Left lung (tissue), 10 donors: Measurements from ENCODE around the gene MCU. TPM values are rescaled to one million over a fixed set of nuclear protein-coding genes. Genes with fewer than 3 reads are reported as not detected.

Source experiments
- ATAC-seq: fragments of 200-7000 bp; cut with Tn5 transposase; one replicate; pipeline ENCODE4 v1.9.1; 2020; ENCODE audit warnings: moderate library complexity
- DNase-seq, 4 donors: peaks; one replicate each; pipeline ENCODE4 v3.0.0-alpha.2; 2013 to 2020
- H3K27ac ChIP-seq, 2 donors: fragments of 200-600 bp; sonication (generic) in 1 of 2; one replicate each; pipeline versions ENCODE4 v1.5.0 to v1.8.0; 2020 to 2021
- H3K27me3 ChIP-seq, 2 donors: fragments of 200-600 bp; sonication (generic) in 1 of 2; one replicate each; pipeline versions ENCODE4 v1.5.0 to v1.8.0; 2020 to 2021
- H3K36me3 ChIP-seq, 2 donors: fragments of 200-600 bp; sonication (generic) in 1 of 2; one replicate each; pipeline versions ENCODE4 v1.5.0 to v1.8.0; 2020 to 2021
- H3K4me1 ChIP-seq, 2 donors: fragments of 200-600 bp; one replicate each; pipeline ENCODE4 v1.8.0; 2021
- H3K4me3 ChIP-seq, 2 donors: fragments of 200-600 bp; sonication (generic) in 1 of 2; one replicate each; pipeline versions ENCODE4 v1.5.0 to v1.8.0; 2020 to 2021; ENCODE audit warnings: mild to moderate bottlenecking in 1 of 2
- H3K9me3 ChIP-seq, 2 donors: fragments of 200-600 bp; sonication (generic) in 1 of 2; one replicate each; pipeline versions ENCODE4 v1.5.0 to v1.8.0; 2020 to 2021
- CTCF ChIP-seq, 2 donors: fragments of 200-600 bp; sonication (generic) in 1 of 2; IDR thresholded peaks; one replicate each; pipeline versions ENCODE4 v1.5.0 to v1.8.0; 2021; ENCODE audit warnings: antibody characterized with exemption in 2 of 2
- intact Hi-C, 2 donors: fragments of 100-400 bp; cut with DNase I; formaldehyde crosslinking; loops; one replicate each; pipeline versions ENCODE4 v1.11.2 to v1.14.2; 2022
- polyA plus RNA-seq, 6 donors: library from polyadenylated mRNA; unstranded; fragments of 120-200 nt; gene quantifications; one replicate each; pipeline ENCODE4 v1.2.1, GENCODE V29; 2013; ENCODE audit not compliant: insufficient read length in 6 of 6
- total RNA-seq, 2 donors: library from RNA; stranded (reverse); fragmentation: NEBNext Ultra II Directional; extraction: Animal tissue kit (Norgen Biotek cat#: 25700); gene quantifications; one replicate each; pipeline ENCODE4 v1.2.1, GENCODE V29; 2021
- donor health status: DM: no; HTN: yes; CAD: no.
- donor health status: DM: no; HTN: no; CAD: no.

The MCU gene
- total and polyA plus RNA-seq, 8 donors: 29.4 to 48.8 (median 38.6) TPM

- no peak for DNase-seq
- H3K4me3 ChIP-seq: no peak overlapping the region
- no peak for ATAC-seq
- no peak for TF ChIP-seq CTCF (IDR thresholded peaks at IDR 0.05)
- H3K36me3 ChIP-seq: no peaks in the 10 kb centered on the region
- intact Hi-C loops: no loop called here
- H3K27ac ChIP-seq: no peak overlapping the region
- H3K27me3 ChIP-seq: no peaks in the 10 kb centered on the region
- peaks cover 0 to 12% of the 10 kb centered on the region in 2 donors for H3K4me1 ChIP-seq
- H3K9me3 ChIP-seq: no peaks in the 10 kb centered on the region
These were observed 104.6 kb downstream of the MCU start for GRCh38 chr10:72796538-72796937.

- Histone ChIP-seq H3K36me3 (no peaks in the 10 kb centered on the region), H3K27ac (peak overlapping the region in 1 of 2 donors; percentile 11), H3K4me3 (no peak overlapping the region), H3K4me1 (no peaks in the 10 kb centered on the region), H3K9me3 (no peaks in the 10 kb centered on the region), H3K27me3 (no peaks in the 10 kb centered on the region)
- DNase-seq (no peak), ATAC-seq (no peak)
- intact Hi-C loops: no loop called here
- no peak for TF ChIP-seq CTCF (IDR thresholded peaks at IDR 0.05)
These were observed 108.2 kb downstream of the MCU start for GRCh38 chr10:72800000-72800740.

- H3K27ac ChIP-seq: peak overlapping the region in 1 of 2 donors; percentile 11
- intact Hi-C loops: no loop called here
These were observed 108.8 kb downstream of the MCU start for GRCh38 chr10:72800741-72801092.

GRCh38 chr10:72801263-72801868 is 109.4 kb downstream of the MCU start:
- Histone ChIP-seq H3K27me3 (no peaks in the 10 kb centered on the region), H3K36me3 (no peaks in the 10 kb centered on the region), H3K4me3 (no peak overlapping the region), H3K9me3 (no peaks in the 10 kb centered on the region), H3K27ac (no peak overlapping the region), H3K4me1 (no peaks in the 10 kb centered on the region)
- DNase-seq (no peak), ATAC-seq (no peak)
- no peak for TF ChIP-seq CTCF (IDR thresholded peaks at IDR 0.05)
- intact Hi-C loops: no loop called here

More at GRCh38 chr10:72800741-72801092, 108.8 kb downstream of the MCU start:
- Histone ChIP-seq H3K36me3 (no peaks in the 10 kb centered on the region), H3K4me1 (no peaks in the 10 kb centered on the region), H3K4me3 (no peak overlapping the region), H3K9me3 (no peaks in the 10 kb centered on the region), H3K27me3 (no peaks in the 10 kb centered on the region)
- DNase-seq (no peak), ATAC-seq (no peak)
- TF ChIP-seq CTCF (IDR thresholded peaks at IDR 0.05): no peak

- H3K4me1 ChIP-seq: no peaks in the 10 kb centered on the region
- intact Hi-C loops: no loop called here
- peak; percentile 16 for ATAC-seq
- H3K36me3 ChIP-seq: no peaks in the 10 kb centered on the region
- TF ChIP-seq CTCF (IDR thresholded peaks at IDR 0.05): no peak
- H3K27me3 ChIP-seq: no peaks in the 10 kb centered on the region
- no peaks in the 10 kb centered on the region for H3K9me3 ChIP-seq
- peak overlapping the region in 1 of 2 donors; percentile 8 for H3K27ac ChIP-seq
- no peak overlapping the region for H3K4me3 ChIP-seq
- no peak for DNase-seq
These were observed 110.4 kb downstream of the MCU start for GRCh38 chr10:72802332-72802731.
